Astrocyte (in vitro differentiated cells and primary cell): ENCODE data around the gene VN1R5. TPM values are rescaled to one million over a fixed set of nuclear protein-coding genes. Genes with fewer than 3 reads are reported as not detected.

ENCODE experiments used
- DNase-seq: peaks from one replicate; pipeline ENCODE4 v3.0.0-alpha.2; 2010; ENCODE audit warnings: low read depth
- FAIRE-seq: peaks from 2 replicates; lab custom pipeline; 2011; peaks lifted over from hg19 to GRCh38; lab: Jason Lieb, UNC
- H2AFZ ChIP-seq: 2 replicates; pipeline ENCODE4 v1.6.0; 2012; ENCODE audit warnings: low read depth, low read length, inconsistent platforms
- H3K27ac ChIP-seq: 2 replicates; pipeline ENCODE4 v1.5.1; 2011; ENCODE audit warnings: low read depth, low read length, inconsistent platforms
- H3K27me3 ChIP-seq: 2 replicates; pipeline ENCODE4 v1.6.0; 2011; ENCODE audit warnings: low read length, inconsistent platforms; ENCODE audit not compliant: insufficient read depth
- H3K36me3 ChIP-seq: 2 replicates; pipeline ENCODE4 v1.5.1; 2011; ENCODE audit warnings: low read length, inconsistent platforms; ENCODE audit not compliant: insufficient read depth
- H3K4me1 ChIP-seq: 2 replicates; pipeline ENCODE4 v1.5.1; 2011; ENCODE audit warnings: low read length, inconsistent platforms; ENCODE audit not compliant: insufficient read depth
- H3K4me2 ChIP-seq: 2 replicates; pipeline ENCODE4 v1.6.0; 2012; ENCODE audit warnings: low read length, inconsistent platforms
- H3K4me3 ChIP-seq: 2 replicates; pipeline ENCODE4 v1.5.1; 2011; ENCODE audit warnings: low read depth, mild to moderate bottlenecking, low read length, inconsistent platforms; ENCODE audit not compliant: insufficient read depth
- H3K79me2 ChIP-seq: 2 replicates; pipeline ENCODE4 v1.6.0; 2012; ENCODE audit warnings: mild to moderate bottlenecking, low read length, inconsistent platforms; ENCODE audit not compliant: insufficient read depth
- H3K9ac ChIP-seq: 2 replicates; pipeline ENCODE4 v1.6.0; 2012; ENCODE audit warnings: mild to moderate bottlenecking, low read length, inconsistent platforms
- H3K9me3 ChIP-seq: 2 replicates; pipeline ENCODE4 v1.5.1; 2012; ENCODE audit warnings: low read depth, mild to moderate bottlenecking, low read length, inconsistent platforms; ENCODE audit not compliant: insufficient read depth
- H4K20me1 ChIP-seq: 2 replicates; pipeline ENCODE4 v1.6.0; 2012; ENCODE audit warnings: low read length, inconsistent platforms; ENCODE audit not compliant: insufficient read depth
- H3K27ac Mint-ChIP-seq: one replicate; pipeline ENCODE4 v1.8.0; 2021; ENCODE audit warnings: mild to moderate bottlenecking, mixed read lengths; ENCODE audit not compliant: unreplicated experiment
- H3K27me3 Mint-ChIP-seq: one replicate; pipeline ENCODE4 v1.8.0; 2021; ENCODE audit warnings: low read depth, mixed read lengths; ENCODE audit not compliant: unreplicated experiment
- H3K36me3 Mint-ChIP-seq: one replicate; pipeline ENCODE4 v1.8.0; 2021; ENCODE audit warnings: low read depth, mixed read lengths; ENCODE audit not compliant: unreplicated experiment
- H3K4me1 Mint-ChIP-seq: one replicate; pipeline ENCODE4 v1.8.0; 2021; ENCODE audit warnings: low read depth, mixed read lengths; ENCODE audit not compliant: unreplicated experiment
- H3K4me3 Mint-ChIP-seq: one replicate; pipeline ENCODE4 v1.8.0; 2021; ENCODE audit warnings: mild to moderate bottlenecking, moderate library complexity, mixed read lengths; ENCODE audit not compliant: unreplicated experiment
- H3K9me3 Mint-ChIP-seq: one replicate; pipeline ENCODE4 v1.8.0; 2021; ENCODE audit warnings: mild to moderate bottlenecking, mixed read lengths; ENCODE audit not compliant: unreplicated experiment
- CTCF ChIP-seq: IDR thresholded peaks from 2 replicates; pipeline ENCODE4 v1.5.1; 2011; ENCODE audit warnings: low read depth, mild to moderate bottlenecking, inconsistent platforms, low read length, moderate library complexity; ENCODE audit not compliant: insufficient read depth
- EZH2 ChIP-seq: IDR thresholded peaks from 2 replicates; pipeline ENCODE4 v1.6.1; 2012; ENCODE audit warnings: mild to moderate bottlenecking, low read length, inconsistent platforms; ENCODE audit not compliant: insufficient read depth
- total RNA-seq: library from RNA; stranded (reverse); gene quantifications from 2 replicates; pipeline ENCODE4 v1.2.1, GENCODE V29; 2021

Gene VN1R5
- total RNA-seq, 1 donor from 2014 or later = not detected

GRCh38 chr1:247303216-247303615, 47.3 kb downstream of the VN1R5 start:
- TF ChIP-seq CTCF (no peak), EZH2 (no peak)
- FAIRE-seq = no peak

GRCh38 chr1:247304031-247304430, 48.2 kb downstream of the VN1R5 start:
- Mint-ChIP-seq H3K4me3 (no peak overlapping the region), H3K9me3 (no peaks in the 10 kb centered on the region), H3K36me3 (peaks cover 52% of the 10 kb centered on the region), H3K4me1 (peaks cover 4% of the 10 kb centered on the region), H3K27me3 (no peaks in the 10 kb centered on the region), H3K27ac (no peak overlapping the region)
- Histone ChIP-seq H3K79me2 (no peaks in the 10 kb centered on the region), H3K4me3 (no peak overlapping the region), H3K27ac (no peak overlapping the region), H3K9ac (no peak overlapping the region), H3K4me1 (no peaks in the 10 kb centered on the region), H4K20me1 (no peaks in the 10 kb centered on the region), H3K36me3 (peaks cover 41% of the 10 kb centered on the region), H3K4me2 (no peak overlapping the region), H3K9me3 (peaks cover 8% of the 10 kb centered on the region), H2AFZ (no peak overlapping the region), H3K27me3 (no peaks in the 10 kb centered on the region)
- FAIRE-seq (no peak), DNase-seq (no peak)
- no peak for TF ChIP-seq CTCF
- no peak for TF ChIP-seq EZH2

More at GRCh38 chr1:247303216-247303615, 47.3 kb downstream of the VN1R5 start:
- Histone ChIP-seq H3K36me3 (peaks cover 39% of the 10 kb centered on the region), H3K27me3 (no peaks in the 10 kb centered on the region), H3K9me3 (peaks cover 8% of the 10 kb centered on the region), H3K4me1 (no peaks in the 10 kb centered on the region), H3K79me2 (no peaks in the 10 kb centered on the region), H2AFZ (no peak overlapping the region), H3K9ac (no peak overlapping the region), H3K4me3 (no peak overlapping the region), H3K27ac (no peak overlapping the region), H4K20me1 (no peaks in the 10 kb centered on the region), H3K4me2 (no peak overlapping the region)
- Mint-ChIP-seq H3K36me3 (peaks cover 48% of the 10 kb centered on the region), H3K4me1 (peaks cover 10% of the 10 kb centered on the region), H3K27ac (no peak overlapping the region), H3K9me3 (no peaks in the 10 kb centered on the region), H3K27me3 (no peaks in the 10 kb centered on the region), H3K4me3 (no peak overlapping the region)
- no peak for DNase-seq

Other genes with a start within 250 kb of the VN1R5 start
- 1.5 and 2.5 TPM in 2 replicates for gene ZNF695, start 248.0 kb upstream of the VN1R5 start, total RNA-seq
- gene ZNF670, start 177.3 kb upstream of the VN1R5 start, total RNA-seq = 2.3 and 4.0 TPM in 2 replicates
- gene ZNF669, start 151.7 kb upstream of the VN1R5 start, total RNA-seq = 7.5 and 9.4 TPM in 2 replicates
- gene ZNF124, start 84.1 kb upstream of the VN1R5 start, total RNA-seq = 28.6 and 36.5 TPM in 2 replicates
- gene ZNF496, start 75.8 kb downstream of the VN1R5 start, total RNA-seq = 30.3 and 30.5 TPM in 2 replicates
- gene NLRP3, start 160.1 kb downstream of the VN1R5 start, total RNA-seq = 0.09 and 0.12 TPM in 2 replicates
- not detected in 2 replicates for gene OR2B11, start 202.0 kb downstream of the VN1R5 start, total RNA-seq